H1 (cell line): ENCODE measurements around the gene BTD. TPM values are rescaled to one million over a fixed set of nuclear protein-coding genes. Genes with fewer than 3 reads are reported as not detected.

ENCODE experiments used
- CHD2 ChIP-seq: IDR thresholded peaks from 2 replicates; pipeline ENCODE4 v1.6.1; 2012; ENCODE audit warnings: low read length, improper control_type of control experiment
- KDM1A ChIP-seq: fragments of 200-600, 300-600 bp; sonication (generic); IDR thresholded peaks from 2 replicates; pipeline ENCODE4 v1.7.1; 2016; ENCODE audit warnings: mild to moderate bottlenecking, low read length, borderline replicate concordance
- SRF ChIP-seq: IDR thresholded peaks from 2 replicates; pipeline ENCODE4 v1.6.1; 2011; ENCODE audit warnings: mild to moderate bottlenecking, low read depth, low read length, moderate library complexity
- USF2 ChIP-seq: IDR thresholded peaks from 2 replicates; pipeline ENCODE4 v1.6.1; 2011; ENCODE audit warnings: low read length, improper control_type of control experiment
- polyA plus RNA-seq, 7 experiments: library from polyadenylated mRNA; depleted of rRNA in 3 of 7; stranded (reverse) in 5 of 7; unstranded in 2 of 7; fragments of >200 nt in 5 of 7; fragments of 200-250 nt in 2 of 7; gene quantifications; 1 replicate in 5 of 7; 2 replicates in 1 of 7; 4 replicates in 1 of 7; pipeline versions ENCODE4 v1.2.1 to v1.2.3, GENCODE V29; 2011 to 2013; ENCODE audit warnings: missing spikeins in 2 of 7, mixed read lengths in 2 of 7
- total RNA-seq: library from RNA; stranded (reverse); fragmentation: NEBNext Ultra II Directional; extraction: Animal tissue kit (Norgen Biotek cat#: 25700); gene quantifications from 2 replicates; pipeline ENCODE4 v1.2.1, GENCODE V29; 2021

BTD gene
- total and polyA plus RNA-seq, 2 of the 8 experiments (the other 6 are each of a cell fraction or from before 2014, with no cell fraction given): 21.8 to 36.7 TPM

DNA sequence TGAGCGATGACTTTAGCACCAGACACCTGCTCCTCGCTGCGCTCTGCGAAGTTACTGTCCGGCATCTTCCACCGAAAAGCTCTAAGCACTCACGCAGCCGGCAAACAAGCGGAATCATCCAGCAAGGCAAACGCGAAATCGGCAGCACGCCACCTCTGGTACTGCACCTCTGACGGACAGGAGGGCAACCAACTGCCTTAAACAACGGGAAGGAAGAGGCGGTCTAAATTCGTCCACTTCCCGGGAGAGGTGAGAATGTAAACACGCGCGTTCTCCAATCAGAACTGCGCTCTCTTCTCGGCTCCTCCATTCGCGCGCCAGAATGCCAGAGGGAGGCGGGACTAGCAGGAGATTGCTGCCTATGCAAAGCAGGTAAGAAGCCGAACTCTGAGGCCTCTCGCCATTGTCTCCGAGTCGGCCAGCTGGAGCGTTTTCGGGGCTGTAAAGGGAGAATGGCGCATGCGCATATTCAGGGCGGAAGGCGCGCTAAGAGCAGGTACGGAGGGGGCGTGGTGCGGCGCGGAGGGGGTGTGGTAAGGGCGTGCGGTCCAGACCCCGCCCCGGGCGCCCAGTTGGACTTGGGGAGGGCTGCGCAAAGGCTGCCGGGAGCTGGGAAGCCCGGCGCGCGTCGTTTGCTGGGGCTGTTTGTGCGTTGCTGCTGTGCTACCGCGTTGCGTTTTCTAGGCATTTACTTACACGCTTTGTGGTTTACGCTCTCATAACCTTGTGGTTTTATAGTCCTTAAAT, at the start of gene BTD, which contains the start of gene HACL1 (continued):
- TF ChIP-seq KDM1A: no peak
- peak; percentile 92 for TF ChIP-seq CHD2
- TF ChIP-seq SRF: no peak
- TF ChIP-seq USF2: no peak
